ENCODE results near the gene WDR1. TPM values are rescaled to one million over a fixed set of nuclear protein-coding genes. Genes with fewer than 3 reads are reported as not detected.

WDR1 gene
- total and polyA plus RNA-seq, 2 donors (not counting 3 experiments of a cell fraction or from before 2014, with no cell fraction given) = 590 to 660 TPM

- Histone ChIP-seq H3K4me3 (replicated peaks in 1 of 3; ENCODE audit: insufficient read depth in 1 of 3, low read depth in 1 of 3, low read length in 3 of 3) (no peak overlapping the region), H3K36me3 (ENCODE audit: control insufficient read depth in 2 of 2, extremely low read depth in 1 of 2, insufficient read depth in 2 of 2, low read length in 2 of 2) (no peaks in the 10 kb centered on the region), H3K9ac (replicated peaks; ENCODE audit: extremely low read depth, insufficient read depth, low read length) (no peak overlapping the region), H3K79me2 (ENCODE audit: control insufficient read depth, insufficient read depth, low read length) (no peaks in the 10 kb centered on the region), H3K27me3 (ENCODE audit: control insufficient read depth in 2 of 2, insufficient read depth in 2 of 2, low read length in 2 of 2) (no peaks in the 10 kb centered on the region), H4K20me1 (replicated peaks; ENCODE audit: control insufficient read depth, extremely low read depth, insufficient read depth, low read length) (no peaks in the 10 kb centered on the region), H3K9me1 (replicated peaks; ENCODE audit: control insufficient read depth, extremely low read depth, insufficient read depth, low read length) (no peaks in the 10 kb centered on the region), H2AFZ (ENCODE audit: low read depth, low read length) (no peak overlapping the region), H3K4me2 (ENCODE audit: insufficient read depth, low read length) (no peak overlapping the region), H3K27ac (ENCODE audit: insufficient read depth, low read depth, low read length) (no peak overlapping the region), H3K9me3 (replicated peaks; ENCODE audit: control insufficient read depth, insufficient read depth, low read length) (no peaks in the 10 kb centered on the region), H3K4me1 (ENCODE audit: control insufficient read depth, extremely low read depth, insufficient read depth, low read length) (no peaks in the 10 kb centered on the region)
- DNase-seq (ENCODE audit: low read depth, low spot score) (no peak), FAIRE-seq (no peak)
- TF ChIP-seq EZH2 (IDR thresholded peaks at IDR 0.05; ENCODE audit: borderline replicate concordance, low read depth, low read length, severe bottlenecking) (no peak), MAX (IDR thresholded peaks at IDR 0.05; ENCODE audit: insufficient read depth, insufficient read length) (no peak), GATA2 (IDR thresholded peaks at IDR 0.05; ENCODE audit: insufficient read depth, insufficient read length, low read depth, low read length) (no peak), MYC (IDR thresholded peaks at IDR 0.05; ENCODE audit: low read depth, low read length) (no peak), JUN (IDR thresholded peaks at IDR 0.05; ENCODE audit: borderline replicate concordance, insufficient read depth, insufficient read length, low read depth) (no peak), FOS (IDR thresholded peaks at IDR 0.05; ENCODE audit: borderline replicate concordance, insufficient read depth, low read length) (no peak), POLR2A (IDR thresholded peaks at IDR 0.05; ENCODE audit: low read depth, low read length) (no peak), POLR2AphosphoS5 (IDR thresholded peaks at IDR 0.05; ENCODE audit: insufficient read depth, low read depth, low read length) (no peak)
- TF ChIP-seq, protein P1, sequence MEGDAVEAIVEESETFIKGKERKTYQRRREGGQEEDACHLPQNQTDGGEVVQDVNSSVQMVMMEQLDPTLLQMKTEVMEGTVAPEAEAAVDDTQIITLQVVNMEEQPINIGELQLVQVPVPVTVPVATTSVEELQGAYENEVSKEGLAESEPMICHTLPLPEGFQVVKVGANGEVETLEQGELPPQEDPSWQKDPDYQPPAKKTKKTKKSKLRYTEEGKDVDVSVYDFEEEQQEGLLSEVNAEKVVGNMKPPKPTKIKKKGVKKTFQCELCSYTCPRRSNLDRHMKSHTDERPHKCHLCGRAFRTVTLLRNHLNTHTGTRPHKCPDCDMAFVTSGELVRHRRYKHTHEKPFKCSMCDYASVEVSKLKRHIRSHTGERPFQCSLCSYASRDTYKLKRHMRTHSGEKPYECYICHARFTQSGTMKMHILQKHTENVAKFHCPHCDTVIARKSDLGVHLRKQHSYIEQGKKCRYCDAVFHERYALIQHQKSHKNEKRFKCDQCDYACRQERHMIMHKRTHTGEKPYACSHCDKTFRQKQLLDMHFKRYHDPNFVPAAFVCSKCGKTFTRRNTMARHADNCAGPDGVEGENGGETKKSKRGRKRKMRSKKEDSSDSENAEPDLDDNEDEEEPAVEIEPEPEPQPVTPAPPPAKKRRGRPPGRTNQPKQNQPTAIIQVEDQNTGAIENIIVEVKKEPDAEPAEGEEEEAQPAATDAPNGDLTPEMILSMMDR (IDR thresholded peaks at IDR 0.05; ENCODE audit: extremely low read depth in 1 of 2, insufficient read depth in 1 of 2, low read depth in 1 of 2, low read length in 2 of 2) = no peak
- no TSS peak for BruUV-seq (replicated peaks)
- ChIA-PET POLR2A (no interaction called here), CTCF (interaction anchor here (1.1 to 4.3 kb wide), 7 partner anchors 11 to 388 kb away, joined by 3 to 123 read pairs (median 33); no protein-coding TSS in a partner anchor)
- intact Hi-C loops (cut with micrococcal nuclease) (no loop called here), dilution Hi-C loops (cut with MboI; ENCODE audit: extremely low pct_ligation_motif_present, low sequenced_read_pairs) (loop anchor here (25.0 kb wide), 1 partner anchor 374 kb away; no protein-coding TSS in a partner anchor)
Measured at GRCh38 chr4:10163296-10163695, 46.7 kb upstream of the WDR1 start.
